Kidney (tissue), 14 donors: Measurements from ENCODE around the gene CD8A. TPM values are rescaled to one million over a fixed set of nuclear protein-coding genes. Genes with fewer than 3 reads are reported as not detected.

Source experiments
- DNase-seq, 5 donors: peaks; one replicate each; pipeline ENCODE4 v3.0.0-alpha.2; 2013 to 2020
- FAIRE-seq: peaks from 2 replicates; lab custom pipeline; 2012; peaks lifted over from hg19 to GRCh38; lab: Jason Lieb, UNC
- H3K27ac ChIP-seq, 2 donors: one replicate each; pipeline ENCODE4 v1.7.0; 2013; ENCODE audit warnings: low read depth in 2 of 2, low read length in 2 of 2, inconsistent platforms in 1 of 2
- H3K27me3 ChIP-seq: one replicate; pipeline ENCODE4 v1.7.1; 2013; ENCODE audit warnings: low read length, inconsistent platforms; ENCODE audit not compliant: control insufficient read depth, insufficient read depth
- H3K36me3 ChIP-seq, 3 donors: one replicate each; pipeline versions ENCODE4 v1.7.0 to v1.7.1; 2013; ENCODE audit warnings: low read length in 3 of 3, control low read depth in 1 of 3, inconsistent platforms in 1 of 3; ENCODE audit not compliant: insufficient read depth in 3 of 3, control insufficient read depth in 2 of 3
- H3K4me1 ChIP-seq, 3 donors: one replicate each; pipeline versions ENCODE4 v1.7.0 to v1.7.1; 2013; ENCODE audit warnings: low read length in 3 of 3, inconsistent platforms in 1 of 3, low read depth in 1 of 3; ENCODE audit not compliant: control insufficient read depth in 2 of 3, insufficient read depth in 2 of 3
- H3K4me3 ChIP-seq, 3 donors: one replicate each; pipeline versions ENCODE4 v1.7.0 to v1.8.1; 2013; ENCODE audit warnings: low read length in 3 of 3, control low read depth in 1 of 3, inconsistent platforms in 1 of 3
- H3K9ac ChIP-seq, 3 donors: one replicate each; pipeline versions ENCODE4 v1.7.0 to v1.7.1; 2013; ENCODE audit warnings: low read length in 3 of 3, control low read depth in 1 of 3, inconsistent platforms in 1 of 3
- H3K9me3 ChIP-seq, 3 donors: one replicate each; pipeline versions ENCODE4 v1.7.0 to v1.7.1; 2013; ENCODE audit warnings: low read length in 3 of 3, control low read depth in 1 of 3, inconsistent platforms in 1 of 3; ENCODE audit not compliant: control insufficient read depth in 2 of 3, insufficient read depth in 1 of 3
- intact Hi-C: fragments of 100-400 bp; cut with DNase I; formaldehyde crosslinking; loops from one replicate; pipeline ENCODE4 v1.11.1; 2022
- polyA plus RNA-seq: library from polyadenylated mRNA; stranded (reverse); fragments of 350-450 nt; fragmentation: Illumina TruSeq; extraction: RNeasy Lipid Tissue Mini Kit (QIAGEN cat#74804); gene quantifications from one replicate; pipeline ENCODE4 v1.2.3, GENCODE V29; 2014; ENCODE audit warnings: low read depth, low replicate concordance; ENCODE audit not compliant: insufficient read depth
- total RNA-seq: library from RNA; stranded (reverse); fragmentation: NEBNext Ultra II Directional; extraction: Animal tissue kit (Norgen Biotek cat#: 25700); gene quantifications from one replicate; pipeline ENCODE4 v1.2.1, GENCODE V29; 2021
- TF ChIP-seq, protein P1 (sequence below): IDR thresholded peaks from 3 replicates; pipeline ENCODE4 v1.5.1; 2012; ENCODE audit warnings: mild to moderate bottlenecking, moderate library complexity, borderline replicate concordance; ENCODE audit not compliant: insufficient read depth; ENCODE audit errors: extremely low read depth
- donor health status: control.
- donor health status: control.
- donor health status: control.
- donor health status: control.
- donor health status: control.
- donor health status: DM: yes; HTN: yes; CAD: no.
- donor health status: Normal renal cell carcinoma (clear cell type).

CD8A gene
- total and polyA plus RNA-seq, 2 donors from 2014 or later = 0.65 to 5.9 TPM

DNA sequence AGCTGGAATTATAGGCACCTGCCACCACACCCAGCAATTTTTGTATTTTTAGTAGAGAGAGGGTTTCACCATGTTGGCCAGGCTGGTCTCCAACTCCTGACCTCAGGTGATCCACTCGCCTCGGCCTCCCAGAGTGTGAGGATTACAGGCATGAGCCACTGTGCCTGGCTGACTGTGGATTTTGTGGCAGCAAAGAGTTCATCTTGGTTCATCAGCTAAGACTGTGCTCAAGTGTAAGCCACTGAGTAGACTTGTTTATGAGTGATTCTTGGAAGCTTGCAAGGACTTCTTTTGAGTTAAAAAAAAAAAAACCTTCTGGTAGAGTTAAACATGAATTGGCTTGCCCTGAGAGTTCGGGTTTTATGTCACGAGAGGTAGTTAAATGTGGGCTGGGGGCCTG is 36.2 kb upstream of the CD8A start:
- H3K4me1 ChIP-seq = no peaks in the 10 kb centered on the region
- no peak overlapping the region for H3K27ac ChIP-seq
- DNase-seq (no peak), FAIRE-seq (no peak)
- no peaks in the 10 kb centered on the region for H3K36me3 ChIP-seq
- H3K9ac ChIP-seq = no peak overlapping the region
- intact Hi-C loops = no loop called here
- H3K9me3 ChIP-seq = peaks cover 0 to 4% (median 0%) of the 10 kb centered on the region in 3 donors
- TF ChIP-seq, protein P1, sequence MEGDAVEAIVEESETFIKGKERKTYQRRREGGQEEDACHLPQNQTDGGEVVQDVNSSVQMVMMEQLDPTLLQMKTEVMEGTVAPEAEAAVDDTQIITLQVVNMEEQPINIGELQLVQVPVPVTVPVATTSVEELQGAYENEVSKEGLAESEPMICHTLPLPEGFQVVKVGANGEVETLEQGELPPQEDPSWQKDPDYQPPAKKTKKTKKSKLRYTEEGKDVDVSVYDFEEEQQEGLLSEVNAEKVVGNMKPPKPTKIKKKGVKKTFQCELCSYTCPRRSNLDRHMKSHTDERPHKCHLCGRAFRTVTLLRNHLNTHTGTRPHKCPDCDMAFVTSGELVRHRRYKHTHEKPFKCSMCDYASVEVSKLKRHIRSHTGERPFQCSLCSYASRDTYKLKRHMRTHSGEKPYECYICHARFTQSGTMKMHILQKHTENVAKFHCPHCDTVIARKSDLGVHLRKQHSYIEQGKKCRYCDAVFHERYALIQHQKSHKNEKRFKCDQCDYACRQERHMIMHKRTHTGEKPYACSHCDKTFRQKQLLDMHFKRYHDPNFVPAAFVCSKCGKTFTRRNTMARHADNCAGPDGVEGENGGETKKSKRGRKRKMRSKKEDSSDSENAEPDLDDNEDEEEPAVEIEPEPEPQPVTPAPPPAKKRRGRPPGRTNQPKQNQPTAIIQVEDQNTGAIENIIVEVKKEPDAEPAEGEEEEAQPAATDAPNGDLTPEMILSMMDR = no peak
- H3K4me3 ChIP-seq = no peak overlapping the region
- no peaks in the 10 kb centered on the region for H3K27me3 ChIP-seq

DNA sequence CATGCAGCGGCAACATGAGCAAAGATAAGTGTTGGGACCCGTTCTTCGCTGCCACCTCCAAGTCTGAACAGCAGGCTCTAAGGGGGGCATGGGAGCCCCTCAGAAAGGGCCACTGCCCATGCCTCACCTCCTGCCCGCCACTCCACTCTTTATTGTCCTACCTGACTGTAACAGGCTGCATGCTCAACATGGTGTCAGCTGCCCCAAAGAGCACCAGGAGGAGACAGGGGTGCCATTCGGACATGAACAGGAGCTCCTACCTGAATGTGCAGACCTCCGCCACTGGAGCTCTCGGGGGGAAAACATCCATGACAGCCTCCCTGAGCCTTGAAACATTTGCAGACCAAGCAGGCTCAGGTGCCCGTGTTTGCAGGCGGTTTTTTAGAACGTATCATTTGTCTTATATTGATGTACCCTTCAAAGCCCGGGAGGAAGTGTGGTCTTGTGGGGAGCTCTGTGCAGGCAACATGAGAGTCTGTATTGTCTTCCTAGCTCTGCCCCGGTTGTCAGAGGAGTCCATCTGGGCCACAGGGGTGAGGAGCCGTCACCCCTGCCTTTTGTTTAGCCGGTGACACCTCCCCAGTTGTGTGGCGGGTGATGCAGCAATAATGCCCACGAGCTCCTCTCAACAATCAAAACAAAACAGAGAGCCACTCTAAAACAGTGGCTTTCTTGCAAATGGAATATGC is 35.1 kb upstream of the CD8A start:
- TF ChIP-seq, protein P1 = no peak

DNA sequence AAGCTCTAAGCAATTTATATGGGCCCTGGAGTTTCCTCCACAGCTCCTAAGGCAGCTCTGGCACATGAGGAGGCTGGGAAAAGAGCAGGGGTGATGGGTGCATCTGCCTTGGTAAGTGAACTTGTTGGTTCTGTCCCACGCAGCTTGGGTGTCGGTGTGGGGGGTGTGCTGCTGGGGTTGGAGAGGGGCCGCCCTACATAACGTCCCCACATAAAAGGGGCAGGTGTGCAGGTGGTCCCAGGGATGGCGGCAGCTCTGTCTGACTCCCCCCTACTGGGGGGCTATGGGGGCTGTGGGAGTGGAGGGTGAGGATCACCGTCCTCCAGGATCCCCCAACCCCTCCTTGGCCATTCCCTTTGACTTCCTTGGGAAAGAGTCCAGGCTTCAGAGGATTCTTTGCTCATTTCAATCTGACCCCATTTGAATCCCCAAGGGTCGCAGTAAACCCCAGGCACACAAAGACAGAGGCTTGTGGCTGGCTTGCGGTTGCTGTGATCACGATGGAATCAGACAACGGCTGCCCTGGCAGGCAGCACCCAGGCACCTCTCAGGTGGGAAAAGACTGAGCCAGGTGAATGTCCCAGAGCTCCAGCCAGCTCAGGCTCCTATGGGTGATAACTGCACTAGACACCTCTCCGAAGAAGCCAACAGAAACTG is 34.5 kb upstream of the CD8A start:
- Histone ChIP-seq H3K27ac (no peak overlapping the region), H3K4me1 (no peaks in the 10 kb centered on the region), H3K36me3 (no peaks in the 10 kb centered on the region), H3K4me3 (no peak overlapping the region), H3K9me3 (peaks cover 0 to 4% (median 0%) of the 10 kb centered on the region in 3 donors), H3K9ac (no peak overlapping the region), H3K27me3 (no peaks in the 10 kb centered on the region)
- intact Hi-C loops = no loop called here
- no peak for DNase-seq
- no peak for FAIRE-seq
- TF ChIP-seq, protein P1 = no peak

More for the DNA sequence above, 35.1 kb upstream of the CD8A start:
- Histone ChIP-seq H3K4me3 (no peak overlapping the region), H3K36me3 (no peaks in the 10 kb centered on the region), H3K27me3 (no peaks in the 10 kb centered on the region), H3K9ac (no peak overlapping the region), H3K27ac (no peak overlapping the region), H3K4me1 (no peaks in the 10 kb centered on the region), H3K9me3 (peaks cover 0 to 4% (median 0%) of the 10 kb centered on the region in 3 donors)
- intact Hi-C loops = no loop called here
- FAIRE-seq (no peak), DNase-seq (peak in 1 of 5 donors; percentile 54)
